HG03064 (cell line): Measurements from ENCODE around the gene JAG1.
"Not testable (repeated sequence)": the region's sequence is repeated elsewhere in the genome, so short reads cannot be mapped to it uniquely, and the experiment has no call there.

Experiments
- ATAC-seq: cut with Tn5 transposase; IDR thresholded peaks from one replicate; pipeline ENCODE4 v1.9.1; 2021; ENCODE audit warnings: low read depth; ENCODE audit not compliant: unreplicated experiment

Gene JAG1

GRCh38 chr20:10619427-10619826 lies 54.4 kb downstream of the JAG1 start:
- no peak for ATAC-seq

- no peak for ATAC-seq
Measured at GRCh38 chr20:10618611-10619245, 55.1 kb downstream of the JAG1 start.

GRCh38 chr20:10617549-10618133 lies 56.2 kb downstream of the JAG1 start:
- not testable (repeated sequence) for ATAC-seq

- no peak for ATAC-seq
Measured at GRCh38 chr20:10616212-10616611, 57.6 kb downstream of the JAG1 start.

- ATAC-seq: no peak
Measured at GRCh38 chr20:10613911-10614310, 59.9 kb downstream of the JAG1 start.

- ATAC-seq: not testable (repeated sequence)
Measured at GRCh38 chr20:10613426-10613825, 60.4 kb downstream of the JAG1 start.

GRCh38 chr20:10611357-10611756 lies 62.4 kb downstream of the JAG1 start:
- ATAC-seq: no peak

- ATAC-seq: no peak
Measured at GRCh38 chr20:10610251-10610650, 63.5 kb downstream of the JAG1 start.

- no peak for ATAC-seq
Measured at GRCh38 chr20:10609770-10610169, 64.0 kb downstream of the JAG1 start.

- no peak for ATAC-seq
Measured at GRCh38 chr20:10609276-10609675, 64.5 kb downstream of the JAG1 start.

- no peak for ATAC-seq
Measured at GRCh38 chr20:10605547-10606195, 68.1 kb downstream of the JAG1 start.

GRCh38 chr20:10604865-10605440 lies 68.8 kb downstream of the JAG1 start:
- no peak for ATAC-seq

GRCh38 chr20:10603971-10604864 lies 69.6 kb downstream of the JAG1 start:
- no peak for ATAC-seq

- ATAC-seq: no peak
Measured at GRCh38 chr20:10603378-10603777, 70.4 kb downstream of the JAG1 start.

GRCh38 chr20:10602221-10602871 lies 71.5 kb downstream of the JAG1 start:
- ATAC-seq: no peak

GRCh38 chr20:10597637-10598036 lies 76.2 kb downstream of the JAG1 start:
- no peak for ATAC-seq

GRCh38 chr20:10596710-10597121 lies 77.1 kb downstream of the JAG1 start:
- no peak for ATAC-seq

- no peak for ATAC-seq
Measured at GRCh38 chr20:10595985-10596384, 77.8 kb downstream of the JAG1 start.

- no peak for ATAC-seq
Measured at GRCh38 chr20:10595266-10595665, 78.5 kb downstream of the JAG1 start.

- ATAC-seq: no peak
Measured at GRCh38 chr20:10594296-10594868, 79.4 kb downstream of the JAG1 start.
